GM12875 (cell line): ENCODE measurements around the gene BLTP3B.

ENCODE experiments used
- H3K4me3 ChIP-seq: one replicate; pipeline ENCODE4 v1.5.1; 2011; ENCODE audit warnings: low read depth, low read length, control low read depth
- CTCF ChIP-seq: IDR thresholded peaks from 2 replicates; pipeline ENCODE4 v1.5.1; 2011; ENCODE audit warnings: low read depth, mild to moderate bottlenecking, control low read depth, inconsistent platforms, low read length, moderate library complexity, borderline replicate concordance; ENCODE audit not compliant: insufficient read depth

BLTP3B gene

GRCh38 chr12:100159391-100160104, 16.9 kb upstream of the BLTP3B start:
- H3K4me3 ChIP-seq, result no peak overlapping the region
- TF ChIP-seq CTCF, result no peak

- no peak for TF ChIP-seq CTCF
- H3K4me3 ChIP-seq, result no peak overlapping the region
These were observed 15.9 kb upstream of the BLTP3B start for GRCh38 chr12:100158535-100158934.

- TF ChIP-seq CTCF, result no peak
These were observed 14.8 kb upstream of the BLTP3B start for GRCh38 chr12:100157427-100157821.

GRCh38 chr12:100156731-100157426, 14.2 kb upstream of the BLTP3B start:
- H3K4me3 ChIP-seq, result no peak overlapping the region
- no peak for TF ChIP-seq CTCF

More at GRCh38 chr12:100157427-100157821, 14.8 kb upstream of the BLTP3B start:
- no peak overlapping the region for H3K4me3 ChIP-seq

GRCh38 chr12:100154474-100155247, 12.0 kb upstream of the BLTP3B start:
- TF ChIP-seq CTCF, result peak; percentile 91
- no peak overlapping the region for H3K4me3 ChIP-seq

- TF ChIP-seq CTCF, result no peak
- no peak overlapping the region for H3K4me3 ChIP-seq
These were observed 10.5 kb upstream of the BLTP3B start for GRCh38 chr12:100153131-100153530.
